Coronary artery (tissue), 2 donors: Measurements from ENCODE around the gene WWC2.

ENCODE experiments used
- DNase-seq: peaks from one replicate; pipeline ENCODE4 v3.0.0-alpha.2; 2017; ENCODE audit warnings: low spot score
- H3K27ac ChIP-seq, 2 donors: fragments of 200-600 bp; sonication (generic); one replicate each; pipeline ENCODE4 v1.5.1; 2016 to 2019
- H3K4me3 ChIP-seq: fragments of 200-600 bp; sonication (generic); 2 replicates; pipeline ENCODE4 v1.5.1; 2016; ENCODE audit warnings: mild to moderate bottlenecking, moderate library complexity
- TF ChIP-seq, protein P1 (sequence below): fragments of 200-600 bp; sonication (generic); IDR thresholded peaks from one replicate; pipeline ENCODE4 v1.5.1; 2019; ENCODE audit warnings: antibody characterized with exemption

The WWC2 gene

DNA sequence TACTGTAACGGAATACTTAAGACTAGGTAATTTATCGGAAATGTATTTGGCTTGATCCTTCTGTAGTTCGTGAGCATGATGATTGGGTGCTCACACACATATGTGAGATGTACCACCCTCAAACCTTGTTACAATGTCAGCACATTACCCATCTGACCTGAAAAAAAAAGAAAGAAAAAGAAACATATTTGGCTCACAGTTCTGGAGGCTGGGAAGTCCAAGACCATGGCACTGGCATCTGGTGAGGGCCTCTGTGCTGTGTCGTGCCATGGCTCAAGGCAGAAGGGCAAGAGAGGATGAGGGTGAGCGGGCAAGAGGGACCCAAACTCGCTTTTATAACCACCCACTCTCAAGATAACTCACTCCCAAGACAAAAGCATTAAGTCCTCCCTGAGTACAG, 230.2 kb downstream of the WWC2 start:
- TF ChIP-seq, protein P1, sequence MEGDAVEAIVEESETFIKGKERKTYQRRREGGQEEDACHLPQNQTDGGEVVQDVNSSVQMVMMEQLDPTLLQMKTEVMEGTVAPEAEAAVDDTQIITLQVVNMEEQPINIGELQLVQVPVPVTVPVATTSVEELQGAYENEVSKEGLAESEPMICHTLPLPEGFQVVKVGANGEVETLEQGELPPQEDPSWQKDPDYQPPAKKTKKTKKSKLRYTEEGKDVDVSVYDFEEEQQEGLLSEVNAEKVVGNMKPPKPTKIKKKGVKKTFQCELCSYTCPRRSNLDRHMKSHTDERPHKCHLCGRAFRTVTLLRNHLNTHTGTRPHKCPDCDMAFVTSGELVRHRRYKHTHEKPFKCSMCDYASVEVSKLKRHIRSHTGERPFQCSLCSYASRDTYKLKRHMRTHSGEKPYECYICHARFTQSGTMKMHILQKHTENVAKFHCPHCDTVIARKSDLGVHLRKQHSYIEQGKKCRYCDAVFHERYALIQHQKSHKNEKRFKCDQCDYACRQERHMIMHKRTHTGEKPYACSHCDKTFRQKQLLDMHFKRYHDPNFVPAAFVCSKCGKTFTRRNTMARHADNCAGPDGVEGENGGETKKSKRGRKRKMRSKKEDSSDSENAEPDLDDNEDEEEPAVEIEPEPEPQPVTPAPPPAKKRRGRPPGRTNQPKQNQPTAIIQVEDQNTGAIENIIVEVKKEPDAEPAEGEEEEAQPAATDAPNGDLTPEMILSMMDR = no peak
- H3K4me3 ChIP-seq = no peak overlapping the region
- DNase-seq = no peak
- no peak overlapping the region for H3K27ac ChIP-seq

DNA sequence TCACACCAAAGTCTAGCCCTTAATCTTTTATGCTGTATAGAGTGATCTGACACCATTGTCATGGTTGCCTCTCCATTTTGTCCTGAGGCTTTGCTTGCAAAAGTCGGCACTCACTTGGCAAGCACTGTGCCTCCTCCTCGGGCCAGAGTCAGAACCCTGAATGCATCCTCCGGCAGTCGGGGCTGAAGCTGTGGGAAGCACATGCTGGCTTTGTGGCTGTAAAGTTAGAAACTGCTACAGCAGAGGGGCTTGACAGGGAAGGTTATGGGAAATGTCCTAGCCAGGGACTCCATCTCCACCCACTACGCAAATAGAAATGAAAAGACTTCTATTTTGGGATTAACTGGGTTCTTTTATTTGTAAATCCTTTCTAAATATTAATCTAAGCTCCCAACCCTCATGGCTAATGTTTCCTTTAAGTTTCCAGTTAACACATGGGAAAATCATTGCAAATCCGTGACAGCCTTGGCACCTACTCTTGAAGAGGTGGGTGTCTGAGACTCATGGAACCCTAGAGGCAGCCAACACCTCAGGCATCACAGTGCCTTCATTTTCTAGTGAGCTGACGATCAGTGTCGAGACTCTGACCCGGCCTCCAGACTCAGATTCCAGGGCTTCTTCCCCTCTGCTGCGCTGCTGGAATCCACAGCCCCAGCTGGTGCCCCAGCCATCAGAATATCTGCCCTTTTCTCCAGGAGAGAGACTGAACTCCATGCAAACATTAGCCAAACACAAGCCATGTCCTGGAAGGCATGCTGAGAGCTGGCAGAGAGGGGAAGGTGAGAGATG, 231.1 kb downstream of the WWC2 start:
- TF ChIP-seq, protein P1 = no peak
- Histone ChIP-seq H3K27ac (no peak overlapping the region), H3K4me3 (no peak overlapping the region)
- no peak for DNase-seq

DNA sequence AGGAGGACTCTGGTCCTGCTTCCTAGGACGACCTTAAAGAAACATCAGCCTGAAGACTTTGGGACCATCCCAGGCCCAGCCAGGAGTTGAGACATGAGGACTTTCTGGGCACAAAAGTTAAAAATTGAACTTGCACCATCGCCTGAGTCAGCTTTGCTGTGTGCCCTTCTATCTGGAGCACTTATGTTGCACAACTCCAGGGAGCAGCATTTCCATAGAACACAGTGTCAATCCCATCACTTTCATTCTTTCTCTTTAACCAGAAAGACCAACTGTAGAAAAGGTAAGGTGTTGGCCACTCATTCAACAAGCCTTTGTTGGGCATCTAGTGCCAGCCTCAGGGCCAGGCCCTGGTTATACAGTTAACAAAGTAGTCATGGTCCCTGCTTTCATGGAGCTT, 231.8 kb downstream of the WWC2 start:
- TF ChIP-seq, protein P1 = no peak

DNA sequence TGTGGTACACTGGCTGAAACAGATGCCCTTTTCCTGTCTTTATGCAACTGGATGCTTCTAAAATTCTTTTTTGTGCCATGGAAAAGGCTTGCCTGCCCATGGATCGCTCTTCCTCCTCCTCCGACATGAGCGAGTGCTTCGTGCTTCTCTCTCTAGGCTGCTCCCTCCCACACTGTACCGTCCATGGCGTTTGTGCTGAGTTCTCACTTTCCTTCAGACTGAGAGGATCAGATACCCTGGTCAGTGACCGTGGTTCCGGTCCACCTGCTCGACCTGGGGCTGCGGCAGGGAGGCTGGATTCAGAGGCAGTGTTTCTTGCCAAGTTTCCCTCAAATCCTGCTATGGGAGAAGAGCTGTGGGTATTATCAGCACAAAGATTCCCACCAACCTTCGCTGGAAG, 233.4 kb downstream of the WWC2 start:
- no peak overlapping the region for H3K27ac ChIP-seq
- DNase-seq = no peak
- no peak overlapping the region for H3K4me3 ChIP-seq
- TF ChIP-seq, protein P1 = no peak

More for the DNA sequence above, 231.8 kb downstream of the WWC2 start:
- Histone ChIP-seq H3K27ac (no peak overlapping the region), H3K4me3 (no peak overlapping the region)
- DNase-seq = no peak

DNA sequence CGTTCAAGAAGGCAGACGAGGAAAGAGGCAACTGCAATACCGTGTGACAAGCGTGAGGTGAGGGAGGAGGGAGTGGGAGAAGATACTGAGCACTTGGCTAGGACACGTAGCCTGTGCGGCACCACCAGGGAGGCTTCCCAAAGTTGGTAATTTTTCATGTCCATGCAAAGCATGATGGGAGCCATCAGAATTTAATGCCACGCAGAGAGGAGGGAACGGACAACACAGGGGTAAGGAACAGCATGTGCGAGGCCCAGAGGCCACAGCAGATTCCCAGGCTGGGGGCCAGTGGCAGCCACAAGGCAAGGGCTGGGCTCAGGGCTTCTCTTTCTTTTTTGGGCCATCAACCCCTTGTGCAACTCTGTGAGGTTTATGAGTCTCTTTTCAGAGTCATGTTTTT, 234.1 kb downstream of the WWC2 start:
- H3K4me3 ChIP-seq = no peak overlapping the region
- H3K27ac ChIP-seq = no peak overlapping the region
- TF ChIP-seq, protein P1 = no peak
- no peak for DNase-seq

DNA sequence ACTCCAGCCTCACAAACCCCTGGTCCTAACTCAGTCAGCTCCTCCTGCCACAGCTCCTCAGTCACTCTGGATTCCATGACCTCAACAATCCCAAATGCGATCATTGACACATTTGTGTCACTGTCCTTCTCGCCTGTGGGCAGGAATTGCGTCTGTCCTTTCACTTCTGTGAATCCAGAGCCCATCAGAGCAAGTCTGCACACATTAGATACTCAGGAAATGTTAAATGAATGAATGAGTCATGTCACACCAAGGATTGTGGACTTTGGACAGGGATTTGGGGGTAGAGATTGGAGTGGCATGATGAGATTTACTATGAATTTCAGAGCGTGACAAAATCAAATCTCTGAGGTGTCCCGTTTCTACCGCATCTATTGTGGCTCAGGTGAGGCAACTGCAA, 234.9 kb downstream of the WWC2 start:
- Histone ChIP-seq H3K4me3 (no peak overlapping the region), H3K27ac (no peak overlapping the region)
- no peak for DNase-seq
- TF ChIP-seq, protein P1 = no peak

DNA sequence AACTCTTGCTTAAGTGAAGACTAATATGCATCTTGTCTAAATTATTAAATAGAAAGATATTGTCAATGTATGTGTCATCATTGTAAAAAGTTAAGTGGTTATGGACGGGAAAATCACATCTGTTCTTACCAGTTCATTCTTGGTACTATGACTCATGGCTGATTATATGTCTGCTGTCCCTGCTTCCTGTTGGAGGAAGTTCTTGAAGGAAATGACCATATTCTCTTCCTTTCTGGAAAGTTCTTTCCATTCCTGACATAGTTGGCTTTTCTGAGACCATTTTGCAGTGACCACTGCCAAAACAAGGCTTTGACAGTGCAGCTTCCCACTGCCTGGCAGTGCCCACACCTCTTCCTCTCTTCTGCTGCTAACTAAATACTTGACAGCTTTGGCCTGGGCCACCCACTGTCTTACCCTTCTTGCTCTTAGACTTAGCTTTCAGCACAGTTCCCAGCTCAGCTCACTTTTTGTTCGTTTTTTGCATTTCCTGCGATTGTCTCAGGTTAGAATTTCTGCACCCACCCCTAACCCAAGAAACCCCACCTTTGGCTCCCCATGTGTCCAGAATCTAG, 236.4 kb downstream of the WWC2 start:
- H3K27ac ChIP-seq = no peak overlapping the region
- TF ChIP-seq, protein P1 = no peak
- DNase-seq = peak; percentile 61
- no peak overlapping the region for H3K4me3 ChIP-seq
